Neural progenitor cell (in vitro differentiated cells): Measurements from ENCODE around the gene COPS8. TPM values are rescaled to one million over a fixed set of nuclear protein-coding genes. Genes with fewer than 3 reads are reported as not detected.

Experiments used
- DNase-seq: peaks from one replicate; pipeline ENCODE4 v3.0.0-alpha.2; 2016; ENCODE audit warnings: low spot score
- H2AFZ ChIP-seq: fragments of 200-600 bp; sonication (generic); replicated peaks from 2 replicates; pipeline ENCODE4 v1.6.1; 2016; ENCODE audit warnings: antibody characterized with exemption
- H3F3A ChIP-seq: fragments of 200-600 bp; sonication (generic); 2 replicates; pipeline ENCODE4 v1.6.1; 2016; ENCODE audit warnings: antibody characterized with exemption, low read depth
- H3K27ac ChIP-seq: fragments of 200-600 bp; sonication (generic); 2 replicates; pipeline ENCODE4 v1.5.1; 2016; ENCODE audit warnings: mild to moderate bottlenecking
- H3K27me3 ChIP-seq: fragments of 200-600 bp; sonication (generic); 2 replicates; pipeline ENCODE4 v1.6.1; 2016; ENCODE audit warnings: mild to moderate bottlenecking, moderate library complexity
- H3K36me3 ChIP-seq: fragments of 200-600 bp; sonication (generic); 2 replicates; pipeline ENCODE4 v1.5.1; 2016
- H3K4me1 ChIP-seq: fragments of 200-600 bp; sonication (generic); 2 replicates; pipeline ENCODE4 v1.6.1; 2016; ENCODE audit warnings: mixed run types
- H3K4me2 ChIP-seq: fragments of 200-600 bp; sonication (generic); 2 replicates; pipeline ENCODE4 v1.6.1; 2016
- H3K4me3 ChIP-seq: fragments of 200-600 bp; sonication (generic); 2 replicates; pipeline ENCODE4 v1.5.1; 2016
- H3K79me2 ChIP-seq: fragments of 200-600 bp; sonication (generic); 2 replicates; pipeline ENCODE4 v1.6.1; 2016; ENCODE audit warnings: low read depth
- H3K9ac ChIP-seq: fragments of 200-600 bp; sonication (generic); 2 replicates; pipeline ENCODE4 v1.6.1; 2016
- H3K9me3 ChIP-seq: fragments of 200-600 bp; sonication (generic); 2 replicates; pipeline ENCODE4 v1.5.1; 2016; ENCODE audit warnings: low read depth
- H4K20me1 ChIP-seq: fragments of 200-600 bp; sonication (generic); 2 replicates; pipeline ENCODE4 v1.6.1; 2016; ENCODE audit warnings: low read depth
- H3K27ac Mint-ChIP-seq: 3 replicates; pipeline ENCODE4 v1.8.0; 2021; ENCODE audit warnings: mixed read lengths
- H3K27me3 Mint-ChIP-seq: 2 replicates; pipeline ENCODE4 v1.8.0; 2022; ENCODE audit warnings: low read depth, mild to moderate bottlenecking, inconsistent platforms, moderate library complexity, mixed read lengths; ENCODE audit not compliant: insufficient read depth
- H3K36me3 Mint-ChIP-seq: 3 replicates; pipeline ENCODE4 v1.8.0; 2021; ENCODE audit warnings: mixed read lengths
- H3K4me1 Mint-ChIP-seq: 3 replicates; pipeline ENCODE4 v1.8.0; 2021; ENCODE audit warnings: mixed read lengths
- H3K4me3 Mint-ChIP-seq: 3 replicates; pipeline ENCODE4 v1.8.0; 2021; ENCODE audit warnings: mild to moderate bottlenecking, moderate library complexity, mixed read lengths
- H3K9me3 Mint-ChIP-seq: 3 replicates; pipeline ENCODE4 v1.8.0; 2020; ENCODE audit warnings: mixed read lengths
- EZH2 ChIP-seq: fragments of 200-600 bp; sonication (generic); IDR thresholded peaks from 2 replicates; pipeline ENCODE4 v1.6.1; 2017; ENCODE audit warnings: antibody characterized with exemption, mild to moderate bottlenecking, moderate library complexity
- EZH2phosphoT487 ChIP-seq: fragments of 200-600 bp; sonication (generic); IDR thresholded peaks from 2 replicates; pipeline ENCODE4 v1.6.1; 2017; ENCODE audit warnings: antibody characterized with exemption
- total RNA-seq: library from RNA; depleted of rRNA; stranded (reverse); fragments of >200 nt; gene quantifications from 2 replicates; pipeline ENCODE4 v1.2.3, GENCODE V29; 2015; ENCODE audit warnings: low replicate concordance
- TF ChIP-seq, protein P1 (sequence below): fragments of 200-600 bp; sonication (generic); IDR thresholded peaks from 2 replicates; pipeline ENCODE4 v1.5.1; 2017; ENCODE audit warnings: antibody characterized with exemption, mild to moderate bottlenecking

Gene COPS8
- total RNA-seq, 1 donor from 2014 or later = 267 TPM

DNA sequence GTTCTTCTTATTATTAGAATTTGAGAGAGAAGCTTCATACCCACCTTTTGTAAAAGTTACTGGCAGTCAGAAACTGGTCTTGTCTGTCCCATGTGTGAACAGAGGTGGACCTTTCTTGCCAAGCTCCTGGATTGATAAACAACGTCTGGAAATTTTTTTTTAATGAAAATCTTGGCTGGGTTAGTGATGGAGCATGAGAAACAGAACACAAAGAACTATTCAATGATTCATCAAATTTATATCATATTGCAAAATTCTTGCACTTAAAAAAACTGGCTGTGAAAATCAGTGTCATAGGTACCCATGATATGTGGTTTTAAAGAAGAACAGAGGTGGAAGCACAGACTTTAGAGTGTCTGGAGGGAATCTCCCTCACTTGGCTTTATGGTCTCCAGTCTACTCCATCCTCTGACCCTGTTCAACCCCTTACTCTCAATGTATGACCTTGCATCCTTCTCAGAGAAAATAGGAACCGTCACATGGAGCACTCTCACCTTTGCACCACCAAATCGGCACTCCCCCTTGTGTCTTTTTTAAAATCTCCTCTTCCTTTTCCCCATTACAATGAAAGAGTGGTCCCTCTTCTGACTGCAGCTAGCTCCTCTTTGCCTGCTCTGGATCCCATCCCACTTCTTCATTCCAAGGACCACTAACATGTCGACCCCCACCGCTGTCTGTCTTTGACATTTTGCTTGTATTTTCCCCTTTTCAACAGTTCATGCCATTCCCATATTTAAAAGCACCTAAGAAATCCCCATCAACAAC is 58.2 kb downstream of the COPS8 start:
- H3K9me3 Mint-ChIP-seq = peaks cover 33% of the 10 kb centered on the region
- no peak overlapping the region for H3K4me3 Mint-ChIP-seq
- H3K4me2 ChIP-seq = no peak overlapping the region
- no peak overlapping the region for H3K9ac ChIP-seq
- peaks cover 2% of the 10 kb centered on the region for H3K4me1 Mint-ChIP-seq
- H3K79me2 ChIP-seq = no peaks in the 10 kb centered on the region
- H3F3A ChIP-seq = peaks cover 4% of the 10 kb centered on the region
- TF ChIP-seq, protein P1, sequence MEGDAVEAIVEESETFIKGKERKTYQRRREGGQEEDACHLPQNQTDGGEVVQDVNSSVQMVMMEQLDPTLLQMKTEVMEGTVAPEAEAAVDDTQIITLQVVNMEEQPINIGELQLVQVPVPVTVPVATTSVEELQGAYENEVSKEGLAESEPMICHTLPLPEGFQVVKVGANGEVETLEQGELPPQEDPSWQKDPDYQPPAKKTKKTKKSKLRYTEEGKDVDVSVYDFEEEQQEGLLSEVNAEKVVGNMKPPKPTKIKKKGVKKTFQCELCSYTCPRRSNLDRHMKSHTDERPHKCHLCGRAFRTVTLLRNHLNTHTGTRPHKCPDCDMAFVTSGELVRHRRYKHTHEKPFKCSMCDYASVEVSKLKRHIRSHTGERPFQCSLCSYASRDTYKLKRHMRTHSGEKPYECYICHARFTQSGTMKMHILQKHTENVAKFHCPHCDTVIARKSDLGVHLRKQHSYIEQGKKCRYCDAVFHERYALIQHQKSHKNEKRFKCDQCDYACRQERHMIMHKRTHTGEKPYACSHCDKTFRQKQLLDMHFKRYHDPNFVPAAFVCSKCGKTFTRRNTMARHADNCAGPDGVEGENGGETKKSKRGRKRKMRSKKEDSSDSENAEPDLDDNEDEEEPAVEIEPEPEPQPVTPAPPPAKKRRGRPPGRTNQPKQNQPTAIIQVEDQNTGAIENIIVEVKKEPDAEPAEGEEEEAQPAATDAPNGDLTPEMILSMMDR = no peak
- no peak for TF ChIP-seq EZH2phosphoT487
- no peak for TF ChIP-seq EZH2
- H3K27ac ChIP-seq = no peak overlapping the region
- no peak for DNase-seq
- no peaks in the 10 kb centered on the region for H3K4me1 ChIP-seq
- no peak overlapping the region for H2AFZ ChIP-seq
- peaks cover 6% of the 10 kb centered on the region for H3K27me3 Mint-ChIP-seq
- H3K4me3 ChIP-seq = no peak overlapping the region
- H3K36me3 Mint-ChIP-seq = no peaks in the 10 kb centered on the region
- no peak overlapping the region for H3K27ac Mint-ChIP-seq
- peaks cover 15% of the 10 kb centered on the region for H3K9me3 ChIP-seq
- no peaks in the 10 kb centered on the region for H3K27me3 ChIP-seq
- H3K36me3 ChIP-seq = no peaks in the 10 kb centered on the region
- H4K20me1 ChIP-seq = no peaks in the 10 kb centered on the region

- H3K27ac ChIP-seq = no peak overlapping the region
- no peaks in the 10 kb centered on the region for H3K36me3 ChIP-seq
- TF ChIP-seq, protein P1 = no peak
- no peak for TF ChIP-seq EZH2phosphoT487
- no peak for TF ChIP-seq EZH2
- peaks cover under 1% of the 10 kb centered on the region for H3K27me3 Mint-ChIP-seq
- no peaks in the 10 kb centered on the region for H3K79me2 ChIP-seq
- no peaks in the 10 kb centered on the region for H3K4me1 ChIP-seq
- no peak for DNase-seq
- H3K27ac Mint-ChIP-seq = no peak overlapping the region
- H3K9ac ChIP-seq = no peak overlapping the region
- H3K36me3 Mint-ChIP-seq = no peaks in the 10 kb centered on the region
- no peak overlapping the region for H3K4me2 ChIP-seq
- H3K27me3 ChIP-seq = no peaks in the 10 kb centered on the region
- H3F3A ChIP-seq = peaks cover 4% of the 10 kb centered on the region
- no peaks in the 10 kb centered on the region for H4K20me1 ChIP-seq
- peaks cover 29% of the 10 kb centered on the region for H3K9me3 Mint-ChIP-seq
- no peak overlapping the region for H3K4me3 ChIP-seq
- H2AFZ ChIP-seq = no peak overlapping the region
- H3K9me3 ChIP-seq = peaks cover 15% of the 10 kb centered on the region
- no peaks in the 10 kb centered on the region for H3K4me1 Mint-ChIP-seq
- H3K4me3 Mint-ChIP-seq = no peak overlapping the region
Measured at GRCh38 chr2:237144516-237144915, 58.8 kb downstream of the COPS8 start.

DNA sequence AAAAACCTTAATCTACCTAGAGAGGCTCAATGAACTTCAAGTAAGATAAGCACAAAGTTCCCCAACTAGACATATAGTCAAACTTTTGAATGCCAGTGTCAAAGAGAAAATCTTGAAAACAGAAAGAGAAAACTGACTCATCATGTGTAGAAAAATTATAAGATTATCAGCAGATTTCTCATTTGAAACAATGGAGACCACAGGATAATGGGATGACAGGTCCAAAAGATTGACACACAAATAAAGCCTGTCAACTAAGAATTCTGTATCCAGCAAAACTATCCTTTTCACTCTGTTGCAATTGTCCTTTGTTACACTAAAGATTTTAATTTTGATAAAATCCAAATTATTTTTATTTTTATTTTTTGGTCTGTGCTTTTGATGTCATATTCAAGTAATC is 61.6 kb downstream of the COPS8 start:
- TF ChIP-seq EZH2 (no peak), EZH2phosphoT487 (no peak)
- TF ChIP-seq, protein P1 = no peak
- Mint-ChIP-seq H3K4me3 (no peak overlapping the region), H3K4me1 (no peaks in the 10 kb centered on the region)

More for the DNA sequence above, 61.6 kb downstream of the COPS8 start:
- Mint-ChIP-seq H3K27me3 (no peaks in the 10 kb centered on the region), H3K36me3 (no peaks in the 10 kb centered on the region), H3K9me3 (peaks cover 31% of the 10 kb centered on the region), H3K27ac (no peak overlapping the region)
- no peaks in the 10 kb centered on the region for H3K79me2 ChIP-seq
- no peaks in the 10 kb centered on the region for H3K27me3 ChIP-seq
- no peak overlapping the region for H3K4me3 ChIP-seq
- H3K9ac ChIP-seq = no peak overlapping the region
- H3F3A ChIP-seq = peaks cover 4% of the 10 kb centered on the region
- H3K36me3 ChIP-seq = no peaks in the 10 kb centered on the region
- peaks cover 15% of the 10 kb centered on the region for H3K9me3 ChIP-seq
- no peak overlapping the region for H3K27ac ChIP-seq
- DNase-seq = no peak
- no peaks in the 10 kb centered on the region for H4K20me1 ChIP-seq
- no peak overlapping the region for H2AFZ ChIP-seq
- H3K4me1 ChIP-seq = no peaks in the 10 kb centered on the region
- H3K4me2 ChIP-seq = no peak overlapping the region
